Amniotic stem cell (primary cell): ENCODE results near the gene C10orf71.

Experiments
- DNase-seq: peaks from one replicate; lab custom pipeline; 2025; lab: John Stamatoyannopoulos, UW

The C10orf71 gene

DNA sequence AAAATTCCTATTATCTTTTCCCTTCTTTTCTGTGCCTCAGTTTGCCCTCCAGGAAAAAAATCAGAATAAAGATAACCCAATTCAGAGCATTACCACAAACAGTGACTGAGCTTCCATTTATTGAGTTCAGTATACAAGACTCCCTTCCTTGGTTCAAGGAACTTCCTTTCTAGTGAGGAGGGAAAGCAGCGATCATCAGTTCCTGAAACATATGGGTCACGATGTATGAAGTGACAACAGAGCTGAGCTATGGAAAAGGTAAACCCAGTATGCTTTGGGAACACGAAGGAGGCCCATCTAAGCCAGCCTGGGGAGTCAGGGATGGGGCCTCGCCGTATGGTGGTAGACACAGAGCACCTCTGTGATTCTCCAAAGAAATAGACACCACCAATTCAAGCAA, 15.8 kb downstream of the C10orf71 start:
- no peak for DNase-seq

GRCh38 chr10:49318028-49318427, 19.1 kb downstream of the C10orf71 start:
- no peak for DNase-seq

DNA sequence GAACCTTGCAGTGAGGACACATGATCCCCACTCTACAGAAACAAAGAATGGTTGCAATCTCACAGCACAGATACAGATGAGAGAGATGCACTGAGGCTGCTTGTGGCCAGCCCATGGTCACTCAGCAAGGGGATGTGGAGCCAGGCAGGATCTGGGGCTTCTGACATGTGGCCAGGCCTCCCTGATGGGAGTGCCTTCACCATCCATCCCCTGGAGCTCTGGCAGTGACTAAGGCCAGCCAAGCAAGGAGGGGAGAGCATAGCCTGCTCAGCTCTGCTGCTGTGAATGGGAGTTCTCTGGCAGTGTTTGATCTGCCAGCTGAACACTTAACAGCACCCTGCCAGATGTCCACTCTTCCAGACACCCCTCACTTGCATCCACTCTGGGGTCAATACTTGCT, 19.8 kb downstream of the C10orf71 start:
- DNase-seq, result no peak

DNA sequence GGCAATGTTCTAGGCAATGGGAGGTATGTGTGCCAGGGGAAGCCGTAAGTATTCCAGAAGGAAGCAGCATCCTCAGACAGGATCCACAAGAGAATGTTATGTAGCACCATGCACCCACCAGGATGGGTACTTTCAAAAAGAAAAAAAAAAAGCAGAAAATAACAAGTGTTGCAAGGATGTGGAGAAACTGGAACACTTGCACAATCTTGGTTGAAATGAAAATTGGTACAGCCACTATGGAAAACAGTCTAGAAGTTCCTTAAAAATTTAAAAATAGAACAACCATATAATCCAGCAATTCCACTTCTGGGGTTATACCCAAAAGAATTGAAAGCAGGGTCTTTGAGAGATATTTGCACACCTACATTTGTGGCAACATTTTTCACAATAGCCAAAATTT, 20.2 kb downstream of the C10orf71 start:
- no peak for DNase-seq

DNA sequence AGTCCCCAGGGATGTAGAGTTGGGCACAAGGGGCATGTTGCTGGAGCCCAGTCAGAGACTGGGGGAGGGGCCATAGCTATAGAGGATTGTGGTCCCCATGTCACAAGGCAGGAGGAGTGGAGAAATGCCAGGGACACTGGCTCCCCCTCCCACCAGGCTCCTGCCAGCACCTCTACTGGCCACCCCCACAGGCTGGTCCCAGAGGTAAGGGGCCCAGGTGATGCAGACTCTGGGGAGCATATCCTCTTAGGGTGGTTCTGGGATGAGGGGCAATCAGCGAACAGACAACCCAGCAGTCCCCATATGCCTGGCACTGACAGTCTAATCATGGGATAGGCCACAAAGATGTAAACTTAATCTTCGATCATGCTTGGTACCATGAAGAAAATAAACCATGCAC, 21.2 kb downstream of the C10orf71 start:
- DNase-seq, result no peak

GRCh38 chr10:49321021-49321420, 22.1 kb downstream of the C10orf71 start:
- no peak for DNase-seq

GRCh38 chr10:49322371-49323170, 23.6 kb downstream of the C10orf71 start:
- no peak for DNase-seq

GRCh38 chr10:49323171-49323895, 24.4 kb downstream of the C10orf71 start:
- no peak for DNase-seq

DNA sequence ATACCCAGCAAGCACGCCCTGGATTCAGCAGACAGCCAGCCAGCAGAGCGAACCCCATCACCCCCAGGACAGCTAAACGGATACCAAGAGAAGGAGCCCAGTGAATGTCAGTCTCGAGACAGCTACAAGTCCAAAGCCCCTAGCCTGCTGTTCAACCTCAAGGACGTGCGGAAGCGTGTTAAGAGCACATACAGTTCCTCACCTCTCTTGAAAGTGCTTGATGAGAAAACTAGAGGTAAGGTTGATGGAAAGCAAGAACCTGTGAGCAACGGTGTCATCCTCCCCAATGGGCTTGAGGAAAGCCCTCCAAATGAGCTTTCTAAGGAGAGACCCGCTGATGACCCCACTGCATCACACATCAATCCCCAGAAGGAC, 24.9 kb downstream of the C10orf71 start:
- no peak for DNase-seq

GRCh38 chr10:49324711-49325110, 25.7 kb downstream of the C10orf71 start:
- no peak for DNase-seq

DNA sequence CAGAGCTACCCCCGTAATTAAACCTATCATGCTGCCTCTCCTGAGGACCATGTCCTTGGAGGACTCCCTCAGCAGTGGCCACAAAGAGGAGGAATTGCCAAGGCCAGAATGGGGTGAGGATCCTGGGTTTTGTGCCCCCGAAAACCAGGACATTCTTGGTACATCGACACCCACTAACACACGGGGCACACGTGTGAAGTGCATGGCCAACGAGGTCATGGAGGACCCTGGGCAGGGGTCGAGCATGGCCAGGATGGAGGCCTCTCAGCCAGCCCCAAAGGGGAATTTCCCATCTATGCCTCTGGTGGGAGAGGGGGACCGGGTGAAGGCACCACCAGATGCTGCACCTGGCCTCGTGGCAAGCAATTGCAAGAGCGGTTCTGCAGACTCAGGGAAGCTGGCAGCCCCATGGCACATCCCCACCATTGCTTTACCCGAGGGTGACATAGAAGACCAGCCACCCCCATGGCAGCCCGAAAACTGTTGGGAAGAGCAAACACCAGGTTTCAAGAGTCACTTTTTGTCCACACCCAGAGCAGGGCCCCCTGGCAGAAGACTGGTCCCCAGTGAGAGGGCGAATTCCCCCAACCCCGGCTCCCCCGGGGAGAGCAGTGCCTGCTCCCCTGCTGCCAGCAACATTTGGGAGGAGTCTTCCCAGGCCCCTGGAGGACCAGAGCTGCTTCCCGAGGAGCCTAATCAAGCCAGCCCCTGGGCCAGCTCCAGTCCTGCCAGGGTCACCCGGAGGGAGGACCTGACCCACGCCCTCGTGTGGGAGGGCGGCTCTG, 26.4 kb downstream of the C10orf71 start:
- DNase-seq, result no peak

GRCh38 chr10:49325916-49326783, 27.2 kb downstream of the C10orf71 start:
- DNase-seq, result no peak

GRCh38 chr10:49327036-49327813, 28.3 kb downstream of the C10orf71 start:
- DNase-seq, result no peak

DNA sequence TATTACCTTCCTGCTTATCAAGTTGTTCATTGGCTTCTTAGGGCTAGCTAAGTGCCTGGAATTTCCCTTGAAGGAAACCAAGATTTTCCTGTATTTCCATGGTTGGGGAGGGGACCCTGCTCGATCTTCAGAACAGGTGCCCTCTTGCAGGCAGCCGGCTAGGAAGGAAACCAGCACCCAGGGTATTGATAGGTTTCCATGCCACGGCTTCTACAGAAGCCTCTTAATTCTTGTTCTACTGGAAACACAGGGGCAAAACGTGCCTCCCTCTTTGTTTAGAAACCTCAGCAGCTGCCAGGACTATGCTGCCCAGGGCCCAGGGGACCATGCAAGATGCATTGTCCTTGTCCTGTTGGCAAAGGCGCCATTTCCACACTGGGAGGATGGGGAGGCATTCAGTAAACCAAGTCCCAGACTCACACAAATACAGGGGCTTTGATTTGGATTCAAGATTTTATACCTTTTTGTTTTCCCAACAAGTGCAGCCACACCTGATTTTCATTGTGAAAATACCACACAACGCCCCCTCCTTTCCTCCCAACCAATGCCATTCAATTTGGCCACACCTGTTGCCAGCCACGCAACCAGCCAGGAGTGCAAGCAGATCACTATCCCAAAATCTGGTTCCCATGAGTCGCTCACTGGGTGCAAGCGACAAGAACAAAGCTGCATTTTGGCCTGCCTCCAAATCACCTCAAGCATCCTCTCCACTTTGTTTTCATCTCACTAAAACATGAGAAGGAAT, 29.6 kb downstream of the C10orf71 start:
- no peak for DNase-seq

DNA sequence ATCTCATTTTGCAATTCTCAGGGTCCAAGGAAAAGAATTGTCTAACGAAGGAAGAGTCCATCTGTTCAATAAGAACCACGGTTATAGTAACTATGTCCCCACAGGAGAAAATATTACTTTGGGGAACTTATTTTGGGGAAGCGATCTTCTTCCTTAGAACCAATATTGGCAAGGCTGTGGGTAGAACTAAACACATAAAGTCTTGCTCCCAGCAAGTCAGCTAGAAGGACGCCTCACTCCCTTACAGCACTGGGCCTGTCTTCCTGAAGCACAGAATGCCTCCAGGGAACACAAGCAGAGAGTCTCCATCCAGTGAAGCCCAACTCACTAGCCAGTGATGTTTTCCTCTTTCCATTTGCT, 30.2 kb downstream of the C10orf71 start:
- no peak for DNase-seq

DNA sequence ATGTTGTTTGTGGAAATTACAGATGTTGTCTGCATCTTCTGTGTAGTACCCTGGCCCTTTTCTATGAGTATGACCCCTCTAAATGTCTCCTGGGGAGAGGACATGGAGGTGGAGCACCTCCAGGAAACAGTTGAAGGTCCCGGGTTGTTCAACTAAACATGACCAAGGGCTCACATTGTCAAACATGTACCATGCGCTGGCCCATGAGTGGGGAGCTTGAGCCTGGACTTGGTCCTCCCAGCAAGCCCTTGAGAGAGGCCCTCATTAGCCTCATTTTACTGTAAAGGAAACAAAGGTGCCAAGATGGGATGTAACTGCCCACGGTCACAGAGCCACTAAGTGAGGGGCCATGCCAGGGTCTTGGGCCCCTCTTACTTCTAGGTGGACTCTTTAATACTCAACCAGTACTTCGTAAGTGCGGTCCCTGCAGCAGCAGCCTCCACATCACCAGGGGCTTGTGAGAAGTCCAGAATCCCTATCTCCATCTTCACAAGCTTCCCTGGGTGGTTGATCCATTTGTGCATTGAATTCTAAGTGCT, 31.2 kb downstream of the C10orf71 start:
- no peak for DNase-seq

DNA sequence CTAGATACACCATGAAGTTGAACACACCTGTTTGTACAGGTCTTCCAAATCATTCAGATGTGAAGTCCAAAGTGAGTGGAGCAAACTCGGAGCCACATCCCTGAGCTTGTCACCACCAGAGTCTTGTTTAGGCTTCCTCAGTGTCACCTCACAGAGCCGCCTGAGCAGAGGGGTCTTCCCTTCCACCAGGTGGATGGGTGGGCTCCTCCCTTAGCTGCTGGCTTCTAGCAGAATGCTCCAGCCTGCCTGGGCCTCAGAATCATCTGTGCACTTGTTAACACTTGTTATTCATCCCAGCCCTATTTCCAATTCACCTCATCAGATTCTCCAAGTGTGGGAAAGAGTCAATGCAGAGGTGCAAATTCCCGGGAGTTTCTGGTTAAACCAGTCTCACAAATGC, 32.5 kb downstream of the C10orf71 start:
- DNase-seq, result no peak

GRCh38 chr10:49332333-49332732, 33.4 kb downstream of the C10orf71 start:
- no peak for DNase-seq

DNA sequence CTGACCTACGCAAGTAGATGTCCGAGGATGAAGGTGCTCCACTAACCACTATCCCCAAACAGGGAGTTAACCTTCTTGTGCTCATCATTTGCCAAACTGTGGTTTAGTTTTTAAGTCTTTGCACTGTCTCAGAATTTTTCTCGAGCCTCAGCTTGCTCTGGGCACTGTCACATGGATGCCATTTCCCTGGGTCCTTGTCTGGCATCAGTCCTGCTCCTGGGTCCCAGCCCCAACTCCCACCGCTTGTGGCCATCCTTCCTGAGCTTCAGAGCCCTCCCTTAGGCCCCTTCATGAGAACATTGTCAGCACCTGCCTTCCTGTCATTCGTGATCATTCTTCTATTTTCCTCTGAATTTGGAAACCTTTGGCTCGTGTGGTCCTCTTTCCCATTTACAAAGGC, 33.8 kb downstream of the C10orf71 start:
- DNase-seq, result no peak

DNA sequence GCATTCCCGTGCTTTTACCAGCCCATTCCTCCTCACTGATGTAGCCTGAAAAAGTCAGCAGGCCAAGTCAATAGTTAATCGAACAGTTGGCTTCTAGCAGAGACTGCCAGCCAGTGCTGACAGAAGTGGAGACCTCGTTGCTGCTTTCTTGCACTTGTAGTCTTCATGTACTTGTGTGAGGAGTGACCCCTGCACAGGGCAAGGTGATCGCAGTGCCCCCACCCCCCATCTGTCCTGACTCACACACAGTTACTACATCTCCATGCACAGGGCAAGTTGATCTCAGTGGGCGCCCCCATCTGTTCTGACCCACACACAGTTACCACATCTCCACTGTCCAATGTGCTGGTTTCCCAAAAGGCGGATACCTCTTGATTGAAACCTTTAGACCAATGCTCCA, 34.2 kb downstream of the C10orf71 start:
- DNase-seq, result no peak
